NT2/D1 (cell line): ENCODE results near the gene KANK4.

Experiments
- SUZ12 ChIP-seq: IDR thresholded peaks from 2 replicates; pipeline ENCODE4 v1.6.1; 2011; ENCODE audit not compliant: insufficient read length, insufficient read depth; ENCODE audit errors: extremely low read depth
- ZNF274 ChIP-seq: IDR thresholded peaks from 2 replicates; pipeline ENCODE4 v1.6.1; 2011; ENCODE audit warnings: mild to moderate bottlenecking, low read depth, low read length

GRCh38 chr1:62238507-62238906, 80.7 kb downstream of the KANK4 start:
- TF ChIP-seq SUZ12 (no peak), ZNF274 (no peak)
